Mucosa of descending colon (tissue), 3 donors: Measurements from ENCODE around the gene LAG3. TPM values are rescaled to one million over a fixed set of nuclear protein-coding genes. Genes with fewer than 3 reads are reported as not detected.

Experiments used
- ATAC-seq: fragments of 200-7000 bp; cut with Tn5 transposase; one replicate; pipeline ENCODE4 v1.9.1; 2020; ENCODE audit warnings: mild to moderate bottlenecking, moderate library complexity
- DNase-seq, 3 donors: peaks; one replicate each; pipeline ENCODE4 v3.0.0-alpha.2; 2020
- H3K36me3 ChIP-seq: fragments of 200-600 bp; one replicate; pipeline ENCODE4 v1.8.0; 2021; ENCODE audit warnings: low read depth, mild to moderate bottlenecking
- H3K4me1 ChIP-seq: fragments of 200-600 bp; one replicate; pipeline ENCODE4 v1.8.0; 2021; ENCODE audit warnings: low read depth, mild to moderate bottlenecking
- H3K4me3 ChIP-seq: fragments of 200-600 bp; one replicate; pipeline ENCODE4 v1.8.0; 2021; ENCODE audit warnings: mild to moderate bottlenecking
- H3K9me3 ChIP-seq: fragments of 200-600 bp; one replicate; pipeline ENCODE4 v1.8.0; 2021; ENCODE audit warnings: mild to moderate bottlenecking
- CTCF ChIP-seq: fragments of 200-600 bp; IDR thresholded peaks from one replicate; pipeline ENCODE4 v1.8.0; 2022; ENCODE audit warnings: antibody characterized with exemption, mild to moderate bottlenecking
- intact Hi-C, 2 donors: fragments of 100-400 bp; cut with DNase I in 1 of 2; cut with micrococcal nuclease in 1 of 2; formaldehyde crosslinking; loops; one replicate each; pipeline versions ENCODE4 v1.11.0 to v1.11.1; 2022; cut with DNase I, micrococcal nuclease
- total RNA-seq, 3 donors: library from RNA; stranded (reverse); fragmentation: NEBNext Ultra II Directional in 2 of 3; extraction: Animal tissue kit (Norgen Biotek cat#: 25700) in 2 of 3; gene quantifications; one replicate each; pipeline versions ENCODE4 v1.2.1 to v1.2.4, GENCODE V29; 2021 to 2023
- donor health status: DM: no; HTN: no; CAD: no; lungs with moderate emphysema.
- donor health status: DM: no; HTN: no; CAD: no.
- donor health status: DM: no; HTN: yes; CAD: no.

LAG3 gene
- total RNA-seq, 3 donors from 2014 or later, result 1.8 to 4.7 (median 2.1) TPM

DNA sequence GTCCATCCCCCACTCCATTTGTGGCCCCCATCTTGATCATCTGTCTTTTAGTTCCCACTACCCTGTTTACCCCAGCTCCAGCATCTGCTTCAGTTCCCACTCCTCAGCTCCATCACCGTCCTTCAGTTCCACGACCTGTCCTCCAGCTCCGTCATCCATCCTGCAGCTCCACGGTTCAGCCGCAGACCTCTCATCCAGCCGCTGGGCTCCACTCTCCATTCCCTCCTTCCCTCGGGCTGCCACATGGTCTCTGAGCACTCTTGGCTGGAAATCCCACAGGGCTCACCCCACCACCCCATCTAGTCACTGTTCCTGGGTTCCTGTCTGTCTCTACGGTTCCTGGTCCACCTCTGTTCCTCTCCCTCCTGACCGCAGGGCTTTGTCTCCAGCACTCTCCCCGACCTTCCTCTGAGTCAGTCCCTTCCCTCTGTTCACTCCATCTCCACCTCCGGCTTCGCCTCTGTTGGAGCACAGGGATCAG, 52.6 kb downstream of the LAG3 start:
- intact Hi-C loops, result loop anchor here (5.0 to 10.0 kb wide), 2 partner anchors 73 to 90 kb away; partner anchors contain the start of gene MLF2 (in 1 of the 2)
- no peak overlapping the region for H3K4me3 ChIP-seq
- TF ChIP-seq CTCF, result no peak
- no peaks in the 10 kb centered on the region for H3K36me3 ChIP-seq
- ATAC-seq, result no peak
- peak in 1 of 3 donors; percentile 16 for DNase-seq
- peaks cover 6% of the 10 kb centered on the region for H3K4me1 ChIP-seq
- no peaks in the 10 kb centered on the region for H3K9me3 ChIP-seq

DNA sequence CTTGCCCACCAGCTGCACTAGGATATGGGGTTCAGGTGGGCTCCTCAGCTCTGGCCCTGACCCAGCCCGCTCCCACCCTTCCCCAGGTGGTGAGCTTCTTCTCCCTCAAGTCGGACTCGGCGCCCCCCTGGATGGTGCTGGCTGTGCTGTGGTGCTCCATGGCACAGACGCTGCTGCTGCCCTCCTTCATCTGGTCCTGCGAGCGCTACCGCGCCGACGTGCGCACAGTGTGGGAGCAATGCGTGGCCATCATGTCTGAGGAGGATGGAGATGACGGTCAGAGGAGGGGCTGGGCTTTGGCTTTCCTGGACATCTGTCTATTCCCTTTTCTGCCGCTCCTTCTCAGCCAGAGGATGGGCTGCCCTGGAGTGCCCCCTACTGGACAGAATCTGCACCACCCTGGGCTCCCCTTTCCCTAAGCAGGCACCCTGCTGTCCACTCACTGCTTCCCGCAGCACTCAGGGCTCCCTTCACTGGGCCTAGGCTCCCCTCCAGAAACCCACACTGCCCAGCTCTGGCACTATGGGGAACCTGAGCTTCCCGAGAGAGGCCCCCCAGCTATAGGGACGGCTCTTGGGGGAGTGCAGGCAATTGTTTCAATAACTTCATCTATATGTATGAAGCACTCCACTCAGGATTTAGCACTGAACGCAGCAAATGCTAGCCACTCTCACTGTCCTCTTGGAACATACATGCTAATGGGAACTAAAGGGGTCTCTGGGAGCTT, 53.2 kb downstream of the LAG3 start:
- intact Hi-C loops, result loop anchor here (5.0 to 10.0 kb wide), 2 partner anchors 73 to 91 kb away; partner anchors contain the start of gene MLF2 (in 1 of the 2)
- Histone ChIP-seq H3K4me3 (no peak overlapping the region), H3K4me1 (peaks cover 6% of the 10 kb centered on the region), H3K9me3 (no peaks in the 10 kb centered on the region), H3K36me3 (no peaks in the 10 kb centered on the region)
- TF ChIP-seq CTCF, result peak; percentile 93
- peak; percentile 80 for ATAC-seq
- DNase-seq, result peak; percentile 76 to 92 (median 91)

GRCh38 chr12:6826125-6826733, 53.9 kb downstream of the LAG3 start:
- Histone ChIP-seq H3K9me3 (no peaks in the 10 kb centered on the region), H3K36me3 (no peaks in the 10 kb centered on the region), H3K4me3 (no peak overlapping the region), H3K4me1 (peaks cover 6% of the 10 kb centered on the region)
- intact Hi-C loops, result loop anchor here (5.0 to 10.0 kb wide), 2 partner anchors 74 to 91 kb away; partner anchors contain the start of gene MLF2 (in 1 of the 2)
- DNase-seq (peak in 1 of 3 donors; percentile 28), ATAC-seq (no peak)
- TF ChIP-seq CTCF, result no peak

DNA sequence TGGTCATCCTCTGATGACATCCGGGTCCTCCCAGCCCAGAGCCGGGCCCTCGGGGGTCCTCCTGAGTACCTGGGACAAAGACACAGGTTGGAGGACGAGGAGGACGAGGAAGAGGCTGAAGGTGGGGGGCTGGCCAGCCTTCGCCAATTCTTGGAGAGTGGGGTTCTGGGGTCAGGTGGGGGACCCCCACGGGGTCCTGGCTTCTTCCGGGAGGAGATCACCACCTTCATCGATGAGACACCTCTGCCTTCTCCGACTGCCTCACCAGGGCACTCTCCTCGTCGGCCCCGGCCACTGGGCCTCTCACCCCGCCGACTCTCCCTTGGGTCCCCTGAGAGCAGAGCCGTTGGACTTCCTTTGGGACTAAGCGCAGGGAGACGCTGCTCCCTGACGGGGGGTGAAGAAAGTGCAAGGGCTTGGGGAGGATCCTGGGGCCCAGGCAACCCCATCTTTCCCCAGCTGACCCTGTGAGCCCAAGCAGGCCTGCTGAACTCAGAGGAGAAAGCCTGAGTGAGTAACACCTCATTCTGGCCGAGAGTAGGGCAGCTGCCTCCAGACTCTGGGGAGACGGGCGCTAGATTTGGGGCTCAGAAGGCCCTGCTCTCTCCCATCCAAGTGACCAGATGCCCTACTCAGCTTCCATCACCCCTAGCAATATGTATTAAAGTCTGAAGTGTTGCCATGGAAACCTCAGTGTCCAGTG, 54.6 kb downstream of the LAG3 start:
- no peak for ATAC-seq
- no peak overlapping the region for H3K4me3 ChIP-seq
- no peak for TF ChIP-seq CTCF
- H3K4me1 ChIP-seq, result peaks cover 6% of the 10 kb centered on the region
- no peaks in the 10 kb centered on the region for H3K36me3 ChIP-seq
- no peaks in the 10 kb centered on the region for H3K9me3 ChIP-seq
- intact Hi-C loops, result loop anchor here (5.0 to 10.0 kb wide), 2 partner anchors 75 to 92 kb away; partner anchors contain the start of gene MLF2 (in 1 of the 2)
- peak in 1 of 3 donors; percentile 29 for DNase-seq

DNA sequence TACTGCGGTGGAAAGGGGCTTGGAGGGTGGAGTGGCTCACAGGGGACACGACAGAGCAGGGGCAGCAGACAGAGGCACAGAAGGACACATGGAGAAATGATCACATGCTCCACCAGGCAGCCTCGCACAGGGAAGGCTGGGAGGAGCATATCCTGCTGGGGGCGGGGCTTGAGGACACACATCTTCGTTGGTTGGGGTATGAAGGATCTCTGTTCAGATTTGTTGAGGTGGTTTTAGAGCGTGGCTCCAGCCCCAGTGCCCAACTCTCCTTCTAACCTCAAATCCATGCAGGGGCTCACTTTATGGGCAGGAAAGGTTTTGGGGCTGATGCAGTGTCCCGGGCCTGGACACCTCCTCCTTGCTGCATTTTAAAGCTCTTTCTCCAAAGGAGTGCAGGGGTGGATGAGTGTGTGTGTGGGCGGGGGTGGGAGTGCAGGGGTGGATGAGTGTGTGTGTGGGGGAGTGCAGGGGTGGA, 55.2 kb downstream of the LAG3 start:
- ATAC-seq (peak; percentile 43), DNase-seq (peak; percentile 76 to 87 (median 82))
- Histone ChIP-seq H3K36me3 (no peaks in the 10 kb centered on the region), H3K9me3 (no peaks in the 10 kb centered on the region), H3K4me3 (no peak overlapping the region), H3K4me1 (peaks cover 6% of the 10 kb centered on the region)
- no peak for TF ChIP-seq CTCF
- intact Hi-C loops, result loop anchor here (5.0 to 10.0 kb wide), 2 partner anchors 75 to 93 kb away; partner anchors contain the start of gene MLF2 (in 1 of the 2)
